Measurements from ENCODE around the gene SHB. TPM values are rescaled to one million over a fixed set of nuclear protein-coding genes. Genes with fewer than 3 reads are reported as not detected.
A peak's percentile ranks its signal among the peaks of the same experiment; 100 is the strongest.

Gene SHB
- total and polyA plus RNA-seq, 7 donors = 4.0 to 30.7 (median 8.6) TPM

GRCh38 chr9:38084556-38084880 lies 15.5 kb upstream of the SHB start:
- no peak overlapping the region for H3K4me3 ChIP-seq
- no peaks in the 10 kb centered on the region for H3K27me3 ChIP-seq (ENCODE audit: insufficient read depth in 3 of 3, low read length in 2 of 3)
- no peak for TF ChIP-seq CTCF (IDR thresholded peaks at IDR 0.05)
- no peak overlapping the region for H3K27ac ChIP-seq
- H3K4me1 ChIP-seq = peaks cover 25% of the 10 kb centered on the region
- no peaks in the 10 kb centered on the region for H3K9me3 ChIP-seq
- no peak for ATAC-seq
- no peaks in the 10 kb centered on the region for H3K36me3 ChIP-seq (ENCODE audit: insufficient read depth in 1 of 2, low read depth in 1 of 2)
- 74 to 83% (median 80%) methylated on average over 5 of the region's 5 CpGs for WGBS, 3 donors
- DNase-seq = no peak
- intact Hi-C loops (cut with DNase I) = no loop called here

- Histone ChIP-seq H3K27me3 (ENCODE audit: insufficient read depth in 3 of 3, low read length in 2 of 3) (no peaks in the 10 kb centered on the region), H3K27ac (no peak overlapping the region), H3K36me3 (ENCODE audit: insufficient read depth in 1 of 2, low read depth in 1 of 2) (no peaks in the 10 kb centered on the region), H3K9me3 (no peaks in the 10 kb centered on the region), H3K4me3 (no peak overlapping the region), H3K4me1 (peaks cover 29% of the 10 kb centered on the region)
- intact Hi-C loops (cut with DNase I) = no loop called here
- no peak for TF ChIP-seq CTCF (IDR thresholded peaks at IDR 0.05)
- ATAC-seq (no peak), DNase-seq (no peak)
- 92 to 94% (median 94%) methylated on average over 10 of the region's 10 CpGs for WGBS, 3 donors
These were observed 15.0 kb upstream of the SHB start for GRCh38 chr9:38083858-38084555.

GRCh38 chr9:38082446-38083287 lies 13.6 kb upstream of the SHB start:
- intact Hi-C loops (cut with DNase I) = no loop called here
- no peaks in the 10 kb centered on the region for H3K27me3 ChIP-seq (ENCODE audit: insufficient read depth in 3 of 3, low read length in 2 of 3)
- H3K27ac ChIP-seq = no peak overlapping the region
- ATAC-seq (peak in 3 of 4 donors; percentile 40 to 48 (median 46)), DNase-seq (no peak)
- no peaks in the 10 kb centered on the region for H3K36me3 ChIP-seq (ENCODE audit: insufficient read depth in 1 of 2, low read depth in 1 of 2)
- no peak for TF ChIP-seq CTCF (IDR thresholded peaks at IDR 0.05)
- WGBS, 3 donors = 17 to 34% (median 22%) methylated on average over 5 of the region's 5 CpGs
- no peak overlapping the region for H3K4me3 ChIP-seq
- no peaks in the 10 kb centered on the region for H3K9me3 ChIP-seq
- peaks cover 21% of the 10 kb centered on the region for H3K4me1 ChIP-seq

- intact Hi-C loops (cut with DNase I) = no loop called here
- DNase-seq (no peak), ATAC-seq (no peak)
- Histone ChIP-seq H3K27me3 (ENCODE audit: insufficient read depth in 3 of 3, low read length in 2 of 3) (no peaks in the 10 kb centered on the region), H3K36me3 (ENCODE audit: insufficient read depth in 1 of 2, low read depth in 1 of 2) (no peaks in the 10 kb centered on the region), H3K4me1 (peaks cover 21% of the 10 kb centered on the region), H3K4me3 (no peak overlapping the region), H3K9me3 (no peaks in the 10 kb centered on the region), H3K27ac (no peak overlapping the region)
- WGBS, 3 donors = 71 to 84% (median 80%) methylated on average over 8 of the region's 8 CpGs
- TF ChIP-seq CTCF (IDR thresholded peaks at IDR 0.05) = no peak
These were observed 12.5 kb upstream of the SHB start for GRCh38 chr9:38081356-38082108.

All from psoas muscle (tissue), 8 donors.